DOHH2 (cell line): Measurements from ENCODE around the gene CMSS1.

Source experiments
- CTCF ChIP-seq: fragments of 200-600 bp; sonication (generic); IDR thresholded peaks from one replicate; pipeline ENCODE4 v1.5.1; 2014; ENCODE audit warnings: antibody characterized with exemption, mild to moderate bottlenecking, low read depth, low read length; ENCODE audit not compliant: poor library complexity, severe bottlenecking
- EZH2phosphoT487 ChIP-seq: fragments of 200-600 bp; sonication (generic); IDR thresholded peaks from 2 replicates; pipeline ENCODE4 v1.6.1; 2017; ENCODE audit warnings: borderline replicate concordance, mild to moderate bottlenecking, antibody characterized with exemption, low read length, moderate library complexity, mixed read lengths

GRCh38 chr3:100227511-100227921 lies 409.9 kb downstream of the CMSS1 start:
- TF ChIP-seq CTCF (no peak), EZH2phosphoT487 (no peak)
